Astrocyte (in vitro differentiated cells and primary cell): ENCODE measurements around the gene LRRC3.

ENCODE experiments used
- CTCF ChIP-seq: IDR thresholded peaks from 2 replicates; pipeline ENCODE4 v1.5.1; 2011; ENCODE audit warnings: low read depth, mild to moderate bottlenecking, inconsistent platforms, low read length, moderate library complexity; ENCODE audit not compliant: insufficient read depth
- EZH2 ChIP-seq: IDR thresholded peaks from 2 replicates; pipeline ENCODE4 v1.6.1; 2012; ENCODE audit warnings: mild to moderate bottlenecking, low read length, inconsistent platforms; ENCODE audit not compliant: insufficient read depth

DNA sequence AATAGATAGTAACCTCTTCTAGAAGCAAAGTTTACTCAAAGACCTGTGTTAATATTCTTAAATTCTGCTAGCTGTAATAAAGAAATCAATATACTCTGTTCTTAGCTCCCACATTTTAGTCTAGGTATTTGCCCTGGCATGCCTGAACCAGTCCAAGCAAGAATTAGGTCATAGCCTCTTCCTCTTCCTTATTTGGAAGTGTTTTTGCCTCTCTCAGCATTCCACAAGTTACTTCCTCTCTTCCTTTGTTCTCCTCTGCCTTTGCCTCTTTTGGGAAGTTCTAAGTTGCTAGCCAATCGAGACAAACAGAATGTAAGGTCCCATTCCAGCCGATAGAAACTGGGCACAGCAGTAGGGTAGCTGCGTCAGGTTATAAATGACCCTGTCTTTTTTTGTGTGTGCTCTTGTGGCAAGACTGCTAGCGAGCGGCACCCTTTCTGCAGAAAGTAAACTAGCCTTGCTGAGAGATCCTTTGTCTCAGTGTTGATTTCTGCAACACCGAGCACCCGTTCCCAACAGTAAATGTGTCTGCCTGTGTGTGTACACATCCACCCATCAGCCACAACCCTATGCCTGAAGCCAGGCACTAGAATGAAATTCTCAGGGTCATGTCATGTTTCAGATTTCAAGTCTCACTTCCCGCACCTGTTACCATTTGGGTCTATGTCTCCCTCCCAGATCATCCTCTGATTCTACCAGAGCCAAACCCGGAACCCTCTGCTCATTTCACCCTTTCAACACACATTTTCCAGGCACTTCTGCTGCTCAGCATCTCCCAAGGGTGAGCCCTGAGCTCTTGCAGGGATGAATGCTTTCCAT is 37.5 kb downstream of the LRRC3 start:
- TF ChIP-seq EZH2 (no peak), CTCF (no peak)
